GM19397 (cell line): ENCODE measurements around the gene OR2T1.
"Not testable (repeated sequence)": the region's sequence is repeated elsewhere in the genome, so short reads cannot be mapped to it uniquely, and the experiment has no call there.

Experiments
- ATAC-seq: cut with Tn5 transposase; IDR thresholded peaks from one replicate; pipeline ENCODE4 v1.9.1; 2021; ENCODE audit warnings: mild to moderate bottlenecking, moderate library complexity; ENCODE audit not compliant: unreplicated experiment

OR2T1 gene

GRCh38 chr1:248434913-248435312, 32.1 kb downstream of the OR2T1 start:
- not testable (repeated sequence) for ATAC-seq

- not testable (repeated sequence) for ATAC-seq
Observed at GRCh38 chr1:248436303-248436702, 33.5 kb downstream of the OR2T1 start.

- ATAC-seq, result not testable (repeated sequence)
Observed at GRCh38 chr1:248438668-248439067, 35.8 kb downstream of the OR2T1 start.

- ATAC-seq, result not testable (repeated sequence)
Observed at GRCh38 chr1:248439283-248439682, 36.4 kb downstream of the OR2T1 start.

GRCh38 chr1:248442500-248443277, 39.8 kb downstream of the OR2T1 start:
- ATAC-seq, result not testable (repeated sequence)

GRCh38 chr1:248444603-248445002, 41.8 kb downstream of the OR2T1 start:
- ATAC-seq, result not testable (repeated sequence)

- not testable (repeated sequence) for ATAC-seq
Observed at GRCh38 chr1:248445399-248445798, 42.6 kb downstream of the OR2T1 start, which contains the start of gene OR2T2. Gene OR2T2 (plus strand): TSS chr1:248445637. CDS start chr1:248452798, 7,161 bp downstream.

GRCh38 chr1:248448409-248449074, 45.7 kb downstream of the OR2T1 start:
- ATAC-seq, result peak; percentile 56

- peak; percentile 4 for ATAC-seq
Observed at GRCh38 chr1:248449821-248450465, 47.1 kb downstream of the OR2T1 start.

- peak; percentile 44 for ATAC-seq
Observed at GRCh38 chr1:248450466-248451145, 47.8 kb downstream of the OR2T1 start.

- not testable (repeated sequence) for ATAC-seq
Observed at GRCh38 chr1:248453619-248454018, 50.8 kb downstream of the OR2T1 start.

GRCh38 chr1:248455045-248455444, 52.2 kb downstream of the OR2T1 start:
- ATAC-seq, result not testable (repeated sequence)

GRCh38 chr1:248456635-248457034, 53.8 kb downstream of the OR2T1 start:
- not testable (repeated sequence) for ATAC-seq
